Sigmoid colon (tissue), 7 donors: ENCODE measurements around the gene PRX. TPM values are rescaled to one million over a fixed set of nuclear protein-coding genes. Genes with fewer than 3 reads are reported as not detected.
"Not testable (repeated sequence)": the region's sequence is repeated elsewhere in the genome, so short reads cannot be mapped to it uniquely, and the experiment has no call there.

Experiments
- DNase-seq: peaks from one replicate; pipeline ENCODE4 v3.0.0-alpha.2; 2019
- H3K27ac ChIP-seq, 4 donors: fragments of 200-600 bp; sonication (generic); one replicate each; pipeline ENCODE4 v1.5.1; 2016 to 2019; ENCODE audit warnings: mild to moderate bottlenecking in 1 of 4
- H3K27me3 ChIP-seq, 3 donors: fragments of 200-600 bp; sonication (generic); one replicate each; pipeline ENCODE4 v1.5.1; 2019; ENCODE audit warnings: mild to moderate bottlenecking in 1 of 3
- H3K36me3 ChIP-seq, 4 donors: fragments of 200-600 bp; sonication (generic); one replicate each; pipeline ENCODE4 v1.5.1; 2016 to 2019
- H3K4me1 ChIP-seq, 4 donors: fragments of 200-600 bp; sonication (generic); one replicate each; pipeline ENCODE4 v1.5.1; 2017 to 2019
- H3K4me3 ChIP-seq, 4 donors: fragments of 200-600 bp; sonication (generic); one replicate each; pipeline ENCODE4 v1.5.1; 2017 to 2019; ENCODE audit warnings: mild to moderate bottlenecking in 2 of 4, moderate library complexity in 1 of 4
- H3K9me3 ChIP-seq, 4 donors: fragments of 200-600 bp in 3 of 4; sonication (generic) in 3 of 4; one replicate each; pipeline versions ENCODE4 v1.5.1 to v1.6.1; 2013 to 2019
- EP300 ChIP-seq, 4 donors: sonication (generic); formaldehyde crosslinking; IDR thresholded peaks; one replicate each; pipeline ENCODE4 v1.6.1; 2017; ENCODE audit warnings: antibody characterized with exemption in 4 of 4
- POLR2A ChIP-seq, 2 donors: fragments of 450-650 bp; IDR thresholded peaks; one replicate each; pipeline ENCODE4 v1.6.1; 2016; ENCODE audit warnings: antibody characterized with exemption in 2 of 2, mild to moderate bottlenecking in 2 of 2, moderate library complexity in 2 of 2
- POLR2AphosphoS5 ChIP-seq, 4 donors: sonication (generic); formaldehyde crosslinking; IDR thresholded peaks; one replicate each; pipeline ENCODE4 v1.6.1; 2017; ENCODE audit warnings: antibody characterized with exemption in 4 of 4
- WGBS, 2 donors: extraction: QIAGEN DNeasy Blood & Tissue Kit; methylation state at CpG; one replicate each; pipeline ENCODE4 v1.1.7; 2013; 5-methylcytosine and 5-hydroxymethylcytosine counted together
- intact Hi-C: fragments of 100-400 bp; cut with DNase I; formaldehyde crosslinking; loops from one replicate; pipeline ENCODE4 v1.15.1; 2023
- polyA plus RNA-seq, 3 donors: library from polyadenylated mRNA; stranded (reverse); fragments of 200-250 nt; gene quantifications; one replicate each; pipeline ENCODE4 v1.2.3, GENCODE V29; 2013
- total RNA-seq, 4 donors: library from RNA; depleted of rRNA; stranded (reverse); fragments of >200 nt; gene quantifications; one replicate each; pipeline ENCODE4 v1.1.0, GENCODE V29; 2016
- TF ChIP-seq, protein P1 (sequence below), 4 experiments: fragments of 450-650 bp in 3 of 4; fragments of 200-600 bp in 1 of 4; IDR thresholded peaks; one replicate each; pipeline ENCODE4 v1.5.1; 2016 to 2019; ENCODE audit warnings: antibody characterized with exemption in 4 of 4, mild to moderate bottlenecking in 3 of 4, moderate library complexity in 2 of 4
- donor health status: healthy with polysubstance abuse.
- donor health status: Bipolar disorder and iron deficiency.
- donor health status: healthy.

PRX gene
- total and polyA plus RNA-seq, 7 donors = 0.69 to 8.6 (median 3.5) TPM

DNA sequence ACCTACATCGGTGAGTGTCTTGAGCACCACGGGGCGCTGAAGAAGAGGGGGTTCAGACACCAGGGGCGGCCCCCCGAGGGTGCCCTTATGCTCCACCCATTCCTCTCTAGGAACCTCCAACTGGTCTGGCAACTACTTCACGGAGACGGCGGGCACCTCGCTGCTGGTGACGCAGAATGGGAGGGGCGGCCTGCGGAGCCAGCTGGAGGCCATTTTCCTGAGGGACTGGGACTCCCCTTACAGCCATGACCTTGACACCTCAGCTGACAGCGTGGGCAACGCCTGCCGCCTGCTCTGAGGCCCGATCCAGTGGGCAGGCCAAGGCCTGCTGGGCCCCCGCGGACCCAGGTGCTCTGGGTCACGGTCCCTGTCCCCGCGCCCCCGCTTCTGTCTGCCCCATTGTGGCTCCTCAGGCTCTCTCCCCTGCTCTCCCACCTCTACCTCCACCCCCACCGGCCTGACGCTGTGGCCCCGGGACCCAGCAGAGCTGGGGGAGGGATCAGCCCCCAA is 35.2 kb downstream of the PRX start:
- TF ChIP-seq POLR2A (IDR thresholded peaks at IDR 0.05) = no peak
- TF ChIP-seq EP300 (IDR thresholded peaks at IDR 0.05) = no peak
- TF ChIP-seq, protein P1, sequence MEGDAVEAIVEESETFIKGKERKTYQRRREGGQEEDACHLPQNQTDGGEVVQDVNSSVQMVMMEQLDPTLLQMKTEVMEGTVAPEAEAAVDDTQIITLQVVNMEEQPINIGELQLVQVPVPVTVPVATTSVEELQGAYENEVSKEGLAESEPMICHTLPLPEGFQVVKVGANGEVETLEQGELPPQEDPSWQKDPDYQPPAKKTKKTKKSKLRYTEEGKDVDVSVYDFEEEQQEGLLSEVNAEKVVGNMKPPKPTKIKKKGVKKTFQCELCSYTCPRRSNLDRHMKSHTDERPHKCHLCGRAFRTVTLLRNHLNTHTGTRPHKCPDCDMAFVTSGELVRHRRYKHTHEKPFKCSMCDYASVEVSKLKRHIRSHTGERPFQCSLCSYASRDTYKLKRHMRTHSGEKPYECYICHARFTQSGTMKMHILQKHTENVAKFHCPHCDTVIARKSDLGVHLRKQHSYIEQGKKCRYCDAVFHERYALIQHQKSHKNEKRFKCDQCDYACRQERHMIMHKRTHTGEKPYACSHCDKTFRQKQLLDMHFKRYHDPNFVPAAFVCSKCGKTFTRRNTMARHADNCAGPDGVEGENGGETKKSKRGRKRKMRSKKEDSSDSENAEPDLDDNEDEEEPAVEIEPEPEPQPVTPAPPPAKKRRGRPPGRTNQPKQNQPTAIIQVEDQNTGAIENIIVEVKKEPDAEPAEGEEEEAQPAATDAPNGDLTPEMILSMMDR (IDR thresholded peaks at IDR 0.05) = no peak
- TF ChIP-seq POLR2AphosphoS5 (IDR thresholded peaks at IDR 0.05) = no peak
- DNase-seq = no peak
- Histone ChIP-seq H3K4me1 (no peaks in the 10 kb centered on the region), H3K36me3 (peaks cover 0 to 68% (median 29%) of the 10 kb centered on the region in 4 donors), H3K4me3 (no peak overlapping the region), H3K27ac (no peak overlapping the region), H3K27me3 (no peaks in the 10 kb centered on the region), H3K9me3 (no peaks in the 10 kb centered on the region)
- 94% methylated on average over 25 of the region's 25 CpGs for WGBS, 2 donors
- intact Hi-C loops = no loop called here

DNA sequence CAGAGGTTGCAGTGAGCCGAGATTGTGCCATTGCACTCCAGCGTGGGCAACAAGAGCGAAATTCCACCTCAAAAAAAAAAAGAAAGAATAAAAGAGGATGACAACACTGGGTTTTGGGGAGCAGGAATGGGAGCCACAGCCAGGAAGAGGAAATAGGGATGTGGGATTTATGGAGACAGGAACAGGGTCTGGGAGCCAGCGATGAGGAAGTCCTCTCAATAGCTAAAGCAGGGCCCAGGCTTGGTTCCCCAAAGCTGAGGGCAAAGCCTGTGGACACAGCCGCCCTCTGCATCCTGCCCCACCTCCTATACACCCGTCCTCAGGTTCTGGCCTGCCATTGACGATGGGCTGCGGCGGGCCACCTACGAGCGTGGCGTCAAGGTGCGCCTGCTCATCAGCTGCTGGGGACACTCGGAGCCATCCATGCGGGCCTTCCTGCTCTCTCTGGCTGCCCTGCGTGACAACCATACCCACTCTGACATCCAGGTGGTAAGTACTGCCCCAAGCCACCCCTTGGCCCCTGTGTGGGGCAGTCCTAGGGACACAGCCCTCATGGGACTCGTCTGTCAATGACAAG is 36.8 kb downstream of the PRX start:
- H3K36me3 ChIP-seq = peaks cover 9 to 84% (median 36%) of the 10 kb centered on the region in 4 donors
- H3K27ac ChIP-seq = no peak overlapping the region
- no peaks in the 10 kb centered on the region for H3K9me3 ChIP-seq
- no peak for DNase-seq
- H3K4me3 ChIP-seq = no peak overlapping the region
- TF ChIP-seq EP300 (IDR thresholded peaks at IDR 0.05) (no peak), POLR2A (IDR thresholded peaks at IDR 0.05) (no peak), POLR2AphosphoS5 (IDR thresholded peaks at IDR 0.05) (no peak)
- TF ChIP-seq, protein P1 (IDR thresholded peaks at IDR 0.05) = no peak
- H3K4me1 ChIP-seq = no peaks in the 10 kb centered on the region
- H3K27me3 ChIP-seq = no peaks in the 10 kb centered on the region
- 95% methylated on average over 17 of the region's 17 CpGs for WGBS, 2 donors
- intact Hi-C loops = no loop called here

DNA sequence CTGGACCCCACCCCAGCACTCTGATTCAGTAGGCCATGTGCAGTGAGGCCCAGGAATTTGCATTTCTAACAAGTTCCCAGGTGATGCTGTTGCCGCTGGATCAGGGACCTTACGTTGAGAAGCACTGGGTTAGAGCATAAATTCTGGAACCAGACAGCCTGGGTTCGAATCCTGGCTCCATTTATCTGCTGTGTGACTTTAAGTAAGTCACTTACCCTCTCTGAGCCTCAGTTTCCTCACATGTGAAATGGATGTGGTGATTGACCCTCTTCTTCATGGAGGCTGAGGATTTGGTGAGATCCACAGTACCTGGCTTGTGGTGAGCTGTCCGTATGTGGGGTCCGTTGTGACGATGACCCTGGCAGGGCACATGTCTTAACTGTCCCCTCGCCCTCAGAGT is 39.1 kb downstream of the PRX start:
- Histone ChIP-seq H3K4me3 (no peak overlapping the region), H3K27ac (no peak overlapping the region), H3K36me3 (peaks cover 13 to 93% (median 41%) of the 10 kb centered on the region in 4 donors), H3K4me1 (no peaks in the 10 kb centered on the region), H3K27me3 (no peaks in the 10 kb centered on the region), H3K9me3 (no peaks in the 10 kb centered on the region)
- 96 to 97% methylated on average over 7 of the region's 7 CpGs for WGBS, 2 donors
- DNase-seq = no peak
- TF ChIP-seq EP300 (IDR thresholded peaks at IDR 0.05) (no peak), POLR2A (IDR thresholded peaks at IDR 0.05) (no peak), POLR2AphosphoS5 (IDR thresholded peaks at IDR 0.05) (no peak)
- intact Hi-C loops = no loop called here

DNA sequence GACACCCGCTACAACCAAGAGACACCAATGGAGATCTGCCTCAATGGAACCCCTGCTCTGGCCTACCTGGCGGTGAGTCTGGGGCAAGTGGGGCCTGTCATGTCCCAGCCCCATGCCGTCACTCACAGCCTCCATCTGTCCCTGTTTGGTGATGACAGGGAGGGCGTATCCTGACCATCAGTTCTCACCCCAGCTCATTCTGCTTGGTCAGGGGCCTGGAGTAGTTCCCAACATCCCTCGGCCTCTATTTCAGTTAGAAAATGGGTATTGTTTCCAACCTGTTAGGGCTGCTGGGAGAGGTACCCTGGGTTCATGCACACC is 41.4 kb downstream of the PRX start:
- peaks cover 0 to 3% (median under 1%) of the 10 kb centered on the region in 4 donors for H3K4me1 ChIP-seq
- intact Hi-C loops = no loop called here
- H3K27me3 ChIP-seq = no peaks in the 10 kb centered on the region
- no peak overlapping the region for H3K4me3 ChIP-seq
- peaks cover 13 to 96% (median 30%) of the 10 kb centered on the region in 4 donors for H3K36me3 ChIP-seq
- TF ChIP-seq EP300 (IDR thresholded peaks at IDR 0.05) (no peak), POLR2A (IDR thresholded peaks at IDR 0.05) (no peak), POLR2AphosphoS5 (IDR thresholded peaks at IDR 0.05) (no peak)
- TF ChIP-seq, protein P1 (IDR thresholded peaks at IDR 0.05) = no peak
- no peaks in the 10 kb centered on the region for H3K9me3 ChIP-seq
- no peak overlapping the region for H3K27ac ChIP-seq
- WGBS, 2 donors = 97 to 99% methylated on average over 5 of the region's 5 CpGs
- no peak for DNase-seq

DNA sequence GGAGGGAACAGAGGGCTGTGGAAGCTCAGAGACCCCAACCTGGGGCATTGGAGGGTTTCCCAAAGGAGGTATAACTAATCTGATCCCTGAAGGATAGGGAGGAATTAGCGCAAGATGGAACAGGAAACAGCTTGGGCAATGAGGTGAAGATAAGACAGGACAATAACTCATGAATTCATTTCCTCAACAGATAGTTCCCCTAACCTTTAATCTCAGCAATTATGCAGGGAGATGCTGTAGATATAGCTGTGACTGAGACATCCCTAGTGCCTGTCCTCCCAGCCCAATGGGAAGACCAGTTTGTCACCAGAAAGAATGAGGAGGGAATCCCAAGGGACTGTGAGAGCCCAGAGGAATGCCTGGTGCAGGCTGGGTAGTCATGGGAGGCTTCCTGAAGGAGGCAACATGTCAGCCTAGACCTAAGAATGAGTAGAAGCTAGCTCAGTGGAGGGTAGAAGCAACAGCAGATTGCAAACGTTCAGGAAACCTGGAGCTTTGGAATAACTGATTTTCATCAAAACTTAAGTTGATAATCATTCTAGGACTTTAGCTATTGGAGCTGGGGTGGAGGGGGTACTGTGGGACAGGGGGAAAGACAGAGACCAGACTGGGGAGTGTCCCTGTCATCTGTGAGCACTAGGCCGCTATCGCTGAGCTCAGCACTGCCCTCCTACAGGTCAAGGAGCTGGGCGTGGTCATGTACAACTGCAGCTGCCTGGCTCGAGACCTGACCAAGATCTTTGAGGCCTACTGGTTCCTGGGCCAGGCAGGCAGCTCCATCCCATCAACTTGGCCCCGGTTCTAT is 42.0 kb downstream of the PRX start:
- Histone ChIP-seq H3K4me1 (peaks cover 0 to 9% (median 6%) of the 10 kb centered on the region in 4 donors), H3K4me3 (no peak overlapping the region), H3K36me3 (peaks cover 13 to 93% (median 30%) of the 10 kb centered on the region in 4 donors), H3K9me3 (no peaks in the 10 kb centered on the region), H3K27ac (no peak overlapping the region), H3K27me3 (no peaks in the 10 kb centered on the region)
- no peak for DNase-seq
- TF ChIP-seq, protein P1 (IDR thresholded peaks at IDR 0.05) = no peak
- 88 to 92% methylated on average over 7 of the region's 7 CpGs for WGBS, 2 donors
- intact Hi-C loops = no loop called here

DNA sequence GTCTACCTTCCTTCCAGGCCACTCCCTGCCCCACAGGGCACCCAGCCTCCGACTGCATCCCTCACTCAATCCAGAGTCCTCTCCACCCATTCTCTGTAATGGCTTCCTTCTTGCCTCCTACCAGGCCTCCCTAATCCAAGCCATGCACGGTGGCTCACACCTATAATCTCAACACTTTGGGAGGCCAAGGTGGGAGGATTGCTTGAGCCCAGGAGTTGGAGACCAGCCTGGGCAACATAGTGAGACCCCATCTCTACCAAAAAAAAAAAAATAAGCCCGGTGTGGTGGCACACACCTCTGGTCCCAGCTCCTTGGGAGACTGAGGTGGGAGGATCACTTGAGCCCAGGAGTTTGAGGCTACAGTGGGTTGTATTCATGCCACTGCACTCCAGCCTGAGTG is 42.9 kb downstream of the PRX start:
- H3K27ac ChIP-seq, DNase-seq, intact Hi-C loops, H3K27me3 ChIP-seq, H3K4me3 ChIP-seq, H3K9me3 ChIP-seq: not testable (repeated sequence)
- Histone ChIP-seq H3K36me3 (peaks cover 13 to 85% (median 30%) of the 10 kb centered on the region in 4 donors), H3K4me1 (peaks cover 0 to 18% (median 14%) of the 10 kb centered on the region in 4 donors)
- WGBS, 2 donors = 94 to 95% methylated on average over 3 of the region's 3 CpGs
